ENCODE results near the gene TFF2.

TFF2 gene

DNA sequence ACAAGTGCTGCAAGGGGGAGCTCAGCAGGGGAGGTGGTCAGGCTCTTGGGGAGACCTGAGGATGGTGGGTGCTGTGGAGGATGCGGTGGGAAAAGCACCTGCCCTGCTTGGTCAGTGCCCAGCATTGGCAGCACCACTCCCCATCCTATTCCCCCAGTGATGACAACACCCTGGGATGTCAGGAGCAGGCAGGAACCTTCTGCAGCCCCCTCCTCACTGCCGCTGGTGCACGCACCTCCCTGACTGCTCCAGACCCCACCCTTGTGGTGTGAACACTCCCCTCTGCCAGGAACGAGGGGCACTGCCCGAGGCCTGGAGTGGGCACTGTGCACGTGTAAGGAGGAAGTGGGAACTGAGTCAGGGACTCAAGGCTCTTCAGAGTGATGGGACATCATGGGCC lies 32.5 kb upstream of the TFF2 start:
- no peak for DNase-seq

DNA sequence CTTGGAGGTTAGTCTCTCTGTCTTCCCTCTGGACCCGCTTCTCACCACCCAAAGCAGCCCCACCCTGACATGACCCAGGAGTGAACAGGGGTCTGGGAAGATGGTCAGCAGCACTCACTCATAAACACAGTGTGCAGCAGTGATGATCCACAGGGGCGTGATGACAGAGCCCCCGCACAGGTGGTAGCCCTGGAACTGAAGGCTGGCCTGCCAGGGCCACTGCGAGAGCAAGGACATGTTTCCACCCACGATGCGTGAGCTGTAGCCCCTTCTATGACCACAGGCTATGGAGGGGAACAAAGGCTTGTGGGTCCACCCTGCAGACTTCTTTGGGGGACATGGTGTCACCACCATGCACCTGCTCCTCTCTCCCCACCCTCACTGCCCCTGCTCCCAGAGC lies 32.1 kb upstream of the TFF2 start:
- no peak for DNase-seq

DNA sequence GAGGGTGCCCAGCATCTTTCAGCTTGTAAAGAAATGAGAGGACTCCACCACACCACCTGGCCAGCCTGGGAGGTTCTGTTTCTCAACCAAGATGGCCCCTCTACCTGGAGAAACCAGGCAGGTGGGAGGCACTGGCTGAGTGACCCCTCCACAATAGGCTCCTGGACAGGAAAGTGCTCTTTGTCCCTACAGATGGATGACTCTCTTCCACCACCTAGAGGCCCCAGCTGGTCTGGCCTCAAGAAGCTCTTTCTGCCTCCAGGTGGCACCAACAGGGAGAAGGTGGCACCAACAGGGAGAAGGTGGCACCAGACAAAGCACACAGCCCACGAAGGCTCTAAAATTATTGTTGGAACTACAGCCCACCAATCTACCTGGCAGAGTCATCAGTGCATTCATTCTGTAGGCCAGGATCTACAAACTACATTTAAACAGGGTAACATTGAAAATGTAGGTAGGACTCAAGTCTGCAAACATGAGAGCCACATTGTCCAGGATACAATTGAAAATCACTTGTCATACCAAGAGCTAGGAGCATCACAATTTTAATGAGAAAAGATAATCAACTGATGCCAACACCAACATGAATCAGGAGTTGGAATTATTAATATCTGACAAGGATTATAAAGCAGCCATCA lies 30.7 kb upstream of the TFF2 start:
- DNase-seq = no peak

DNA sequence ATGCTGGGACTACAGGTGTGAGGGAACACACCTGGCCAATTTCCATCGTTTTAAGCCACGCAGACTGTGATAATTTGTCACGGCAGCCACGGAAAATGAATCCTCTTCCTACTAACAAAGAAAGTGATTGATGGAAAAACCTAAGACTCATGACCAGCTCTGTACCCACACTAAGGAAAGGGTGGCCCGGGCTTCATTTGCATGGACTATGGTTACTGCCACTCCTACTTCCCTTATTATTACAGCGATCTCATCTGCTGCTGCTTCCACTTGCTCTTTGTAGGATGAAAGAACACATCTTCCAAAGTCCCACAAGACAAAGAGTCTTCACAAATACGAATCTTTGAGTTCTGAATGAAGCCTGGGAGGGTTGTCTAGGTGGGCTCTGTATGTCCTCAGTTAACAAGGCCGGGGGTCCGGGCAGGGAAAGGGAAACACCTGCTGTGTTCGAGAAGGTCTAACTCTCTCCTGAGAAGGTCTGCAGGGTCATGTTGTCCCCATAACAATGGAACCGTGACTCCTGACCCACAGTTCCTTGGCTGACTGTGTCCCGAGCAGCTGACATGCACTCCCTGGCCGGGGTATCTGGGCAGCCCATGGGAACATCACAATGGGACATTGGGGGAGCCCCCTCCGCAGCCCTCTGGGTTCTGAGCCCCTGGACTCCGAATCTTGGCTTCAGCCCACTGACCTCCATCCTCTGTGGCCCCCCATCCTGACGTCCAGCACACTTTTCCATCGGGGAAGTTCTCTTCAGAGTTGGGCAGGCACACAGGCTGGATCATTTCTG lies 28.8 kb upstream of the TFF2 start:
- no peak for DNase-seq

DNA sequence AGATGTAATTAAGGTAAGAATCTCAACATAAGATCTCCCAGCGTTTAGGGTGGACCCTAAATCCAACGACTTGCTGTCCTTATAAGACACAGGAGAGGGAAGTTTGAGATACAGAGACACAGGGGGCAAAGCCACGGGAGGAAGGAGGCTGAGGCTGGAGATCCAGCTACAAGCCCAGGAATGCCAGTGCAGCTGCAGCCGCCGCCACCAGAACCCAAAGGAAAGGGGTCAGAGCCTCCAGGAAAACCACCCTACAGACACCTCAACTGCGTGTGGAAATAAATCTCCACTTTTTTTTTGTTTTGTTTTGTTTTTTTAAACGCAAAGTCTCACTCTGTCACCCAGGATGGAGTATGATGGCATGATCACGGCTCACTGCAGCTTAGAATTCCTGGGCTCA lies 27.6 kb upstream of the TFF2 start:
- no peak for DNase-seq

DNA sequence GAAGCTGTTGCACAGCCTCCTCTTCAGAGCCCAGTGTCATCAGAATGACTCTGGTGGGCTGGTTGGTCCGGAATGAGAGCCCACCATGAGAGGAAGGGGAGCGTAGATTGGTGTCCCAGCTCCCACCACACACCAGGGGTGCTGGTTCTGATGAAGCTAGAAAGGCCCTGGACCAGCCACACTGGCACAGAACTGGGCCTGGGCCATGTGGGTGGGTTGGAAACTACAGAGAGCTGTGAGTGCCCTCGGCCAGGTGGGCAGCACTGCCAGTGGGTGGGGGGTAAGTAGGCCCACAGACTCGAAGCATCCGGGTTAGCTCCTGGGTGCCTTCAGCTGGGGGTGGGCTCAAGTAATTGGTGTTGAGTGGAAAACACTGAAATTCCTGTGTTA lies 27.2 kb upstream of the TFF2 start:
- DNase-seq = no peak

DNA sequence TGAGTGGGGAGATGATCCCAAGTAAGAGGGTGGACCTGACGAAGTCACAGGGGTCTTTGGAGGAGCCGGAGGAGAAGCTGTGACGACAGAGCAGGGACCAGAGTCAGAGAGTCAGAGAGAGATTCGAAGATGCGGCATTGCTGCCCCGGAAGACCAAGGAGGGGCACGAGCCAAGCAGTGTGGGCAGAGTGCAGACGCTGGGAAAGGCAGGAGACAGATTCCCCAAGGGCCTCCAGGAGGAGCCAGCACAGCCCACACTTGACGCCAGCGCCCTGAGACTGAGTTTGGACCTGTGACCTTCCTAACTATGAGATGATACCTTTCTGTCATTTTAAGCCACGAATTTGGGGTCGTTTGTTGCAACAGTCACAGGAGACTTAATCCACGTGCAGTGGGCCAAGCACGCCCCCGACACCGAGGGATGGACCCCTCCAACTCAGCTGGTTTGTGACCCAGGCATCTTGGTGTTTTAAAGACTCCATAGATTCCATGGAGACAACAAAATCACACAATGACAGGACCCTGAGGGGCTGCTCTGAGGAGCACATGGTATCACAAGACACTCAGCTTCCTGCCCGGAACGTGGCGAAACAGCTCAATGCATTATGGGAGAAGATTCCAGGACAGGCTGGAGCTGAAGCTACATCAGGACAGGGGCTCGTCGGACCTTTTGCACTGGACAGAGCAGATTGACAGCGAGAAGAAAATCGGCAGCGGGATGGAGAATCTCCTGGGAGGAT lies 26.6 kb upstream of the TFF2 start:
- no peak for DNase-seq

DNA sequence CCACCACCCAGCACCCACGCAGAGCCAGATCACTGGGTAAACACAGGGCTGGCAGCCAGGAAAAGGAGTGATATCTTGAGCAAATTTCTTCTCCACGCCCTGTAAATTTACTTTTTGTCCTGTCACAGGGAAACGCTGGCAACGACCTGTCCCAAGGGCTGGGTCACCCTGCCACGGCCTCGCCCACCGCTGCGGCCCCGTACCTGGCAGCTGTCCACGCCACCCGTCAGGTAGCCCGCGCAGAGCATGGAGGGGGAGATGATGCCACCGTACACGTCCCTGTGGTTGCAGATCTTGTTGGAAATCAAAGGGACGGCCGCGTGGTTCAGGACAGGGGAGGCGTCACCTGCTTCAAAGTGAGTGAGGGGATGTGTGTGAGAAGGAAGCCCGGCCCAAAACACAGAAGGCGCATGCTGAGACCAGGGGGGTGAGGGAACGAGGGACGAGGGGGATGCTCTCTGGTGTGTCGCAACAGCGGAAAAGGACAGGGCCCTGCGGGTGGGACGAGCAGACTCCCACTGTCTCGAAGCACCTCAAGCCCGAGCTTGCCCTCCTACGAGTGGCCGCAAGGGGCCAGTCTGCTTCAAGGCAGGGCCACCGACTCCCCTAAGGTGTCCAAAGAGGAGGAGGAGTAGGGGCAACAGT lies 25.7 kb upstream of the TFF2 start:
- DNase-seq = no peak

DNA sequence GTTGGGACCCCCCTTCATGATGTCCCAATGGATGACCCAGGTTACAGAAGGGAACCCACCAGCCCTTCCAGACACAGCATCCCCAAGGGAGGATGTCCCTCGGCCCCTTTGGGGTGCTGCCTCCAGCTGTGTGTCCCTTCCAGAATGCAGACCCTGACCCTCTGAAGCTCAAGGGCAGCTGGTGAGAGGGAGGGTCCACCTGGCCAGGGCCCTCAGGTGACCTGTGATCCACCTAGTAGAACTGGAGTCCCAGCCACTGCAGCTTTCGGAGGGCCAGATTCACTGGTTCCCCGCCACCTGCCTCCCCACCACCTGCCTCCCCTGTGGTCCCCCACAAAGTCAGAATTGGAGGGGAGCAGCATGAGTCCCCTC lies 25.2 kb upstream of the TFF2 start:
- no peak for DNase-seq

DNA sequence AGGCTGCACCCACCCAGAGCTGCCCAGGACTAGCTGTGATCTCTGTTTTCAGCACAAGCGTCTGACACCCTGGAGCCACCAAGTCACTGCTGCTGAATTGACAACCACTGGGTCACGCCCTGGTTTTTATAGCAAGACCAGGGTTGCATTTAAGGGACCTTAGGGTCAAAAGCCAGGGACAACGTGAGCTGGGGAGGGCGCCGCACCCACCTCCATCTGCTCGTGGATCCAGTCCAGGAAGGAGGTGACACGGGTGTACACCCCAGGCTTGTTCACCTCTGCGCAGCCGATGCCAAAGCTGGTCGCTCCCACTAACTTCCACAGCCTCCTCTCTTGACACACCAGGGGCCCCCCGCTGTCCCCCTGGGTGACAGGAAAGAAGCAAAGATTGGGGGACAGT lies 24.7 kb upstream of the TFF2 start:
- DNase-seq = no peak

DNA sequence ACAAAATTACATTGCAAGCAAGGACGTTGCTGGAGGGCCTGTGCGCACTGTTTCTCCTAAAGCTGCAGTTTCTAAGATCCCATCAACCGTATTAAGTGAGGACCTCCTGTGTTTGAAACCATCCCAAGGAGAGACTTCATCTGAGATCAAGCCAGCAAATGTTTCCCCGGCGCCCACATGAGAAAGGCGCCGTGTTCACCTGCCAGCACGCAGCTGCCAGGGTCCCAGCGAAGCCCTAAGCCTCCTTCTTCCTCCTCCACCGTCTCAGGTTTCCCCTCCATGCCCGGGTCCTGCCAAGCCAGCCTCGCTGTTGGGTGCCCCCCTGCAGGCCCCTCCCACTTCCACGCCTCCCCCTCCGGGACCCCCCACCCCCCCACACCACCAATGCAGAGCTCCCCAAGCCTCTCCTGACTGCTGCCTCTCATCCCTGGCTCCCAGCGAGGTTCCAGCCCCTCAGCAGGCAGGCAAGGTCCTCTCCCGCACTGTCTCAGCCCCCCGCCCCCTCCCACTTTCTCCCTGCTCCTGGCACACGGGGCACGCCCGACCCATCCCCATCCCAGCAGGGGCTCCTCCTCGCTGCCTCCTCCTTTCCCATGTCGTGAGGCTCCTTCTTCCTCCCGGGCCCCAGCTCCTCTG lies 24.2 kb upstream of the TFF2 start:
- no peak for DNase-seq

DNA sequence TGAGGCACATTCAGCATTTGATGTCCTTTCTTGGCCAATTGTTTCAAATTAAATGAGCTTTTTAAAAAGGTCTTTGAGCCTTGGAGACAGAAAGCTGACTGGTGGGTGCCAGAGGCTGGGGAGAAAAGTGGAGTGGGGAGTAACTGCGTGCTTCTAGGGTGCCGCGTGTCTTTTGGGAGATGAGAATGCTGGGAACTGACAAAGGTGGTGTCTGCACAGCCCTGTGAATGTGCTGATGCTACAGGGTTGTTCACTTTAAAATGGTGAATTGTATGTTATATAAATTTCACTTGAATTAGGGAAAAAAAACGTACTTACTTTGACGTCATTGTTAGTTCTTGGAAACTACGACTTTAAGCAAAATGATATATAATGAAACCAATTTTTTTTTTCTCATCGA lies 23.7 kb upstream of the TFF2 start:
- no peak for DNase-seq

DNA sequence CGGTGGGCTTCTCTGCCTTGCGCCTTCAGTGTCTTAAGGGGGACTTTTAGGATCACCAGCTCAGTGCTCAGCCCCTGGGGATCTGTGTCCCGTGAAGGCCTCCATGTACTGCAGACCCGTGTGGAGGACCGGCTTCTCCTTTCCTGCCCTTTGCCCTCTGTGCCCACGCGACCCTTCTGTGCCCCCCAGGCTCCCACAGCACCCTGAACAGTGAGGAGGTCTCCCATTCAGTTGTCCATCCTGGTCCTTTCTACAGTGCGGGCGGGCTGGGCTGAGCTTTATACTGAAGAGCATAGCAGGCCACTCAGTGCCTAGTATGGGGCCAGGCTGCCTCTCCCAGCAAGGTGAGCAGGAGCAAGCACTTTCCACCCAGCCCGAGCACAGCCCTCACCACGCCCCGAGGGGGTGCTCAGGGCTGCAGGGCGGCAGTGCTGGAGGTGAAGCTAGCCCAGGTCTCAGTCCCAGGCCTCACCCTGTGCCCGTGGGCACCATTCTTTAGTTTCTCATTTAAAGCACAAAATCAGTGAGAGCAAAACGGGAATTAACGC lies 23.2 kb upstream of the TFF2 start:
- no peak for DNase-seq

DNA sequence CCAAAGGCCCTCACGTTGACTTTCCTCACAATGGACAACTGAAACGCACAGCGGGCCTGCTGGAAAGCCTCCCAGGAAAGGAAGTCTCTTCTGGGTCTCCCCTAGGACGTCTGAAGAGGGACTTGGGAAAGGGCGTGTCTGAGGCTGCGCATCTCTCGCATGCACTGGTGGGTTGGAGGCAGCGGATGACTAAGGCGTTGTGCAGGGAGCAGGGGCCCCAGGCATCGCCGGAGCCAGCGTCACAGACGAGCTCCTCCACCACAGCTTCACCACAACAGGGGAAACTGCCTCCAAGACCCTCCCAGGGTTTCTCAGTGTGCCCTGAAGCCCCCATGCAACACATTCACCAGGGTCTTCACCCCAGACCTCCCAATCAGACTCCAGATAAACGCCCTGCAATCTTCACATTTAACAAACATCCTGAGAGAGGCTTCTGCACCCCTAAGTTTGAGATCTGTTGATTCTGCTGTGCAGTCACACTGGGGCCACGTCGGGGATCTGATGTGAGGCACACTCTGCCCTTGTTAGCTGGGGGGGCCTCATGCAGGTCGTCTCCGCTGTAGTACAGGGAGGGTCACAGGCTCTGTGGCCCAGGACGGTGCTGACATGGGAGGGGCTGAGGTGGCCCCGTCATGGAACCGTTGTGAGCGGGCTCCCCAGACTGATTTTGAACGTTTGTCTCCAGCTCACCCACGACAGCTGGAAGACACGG lies 22.6 kb upstream of the TFF2 start:
- no peak for DNase-seq

DNA sequence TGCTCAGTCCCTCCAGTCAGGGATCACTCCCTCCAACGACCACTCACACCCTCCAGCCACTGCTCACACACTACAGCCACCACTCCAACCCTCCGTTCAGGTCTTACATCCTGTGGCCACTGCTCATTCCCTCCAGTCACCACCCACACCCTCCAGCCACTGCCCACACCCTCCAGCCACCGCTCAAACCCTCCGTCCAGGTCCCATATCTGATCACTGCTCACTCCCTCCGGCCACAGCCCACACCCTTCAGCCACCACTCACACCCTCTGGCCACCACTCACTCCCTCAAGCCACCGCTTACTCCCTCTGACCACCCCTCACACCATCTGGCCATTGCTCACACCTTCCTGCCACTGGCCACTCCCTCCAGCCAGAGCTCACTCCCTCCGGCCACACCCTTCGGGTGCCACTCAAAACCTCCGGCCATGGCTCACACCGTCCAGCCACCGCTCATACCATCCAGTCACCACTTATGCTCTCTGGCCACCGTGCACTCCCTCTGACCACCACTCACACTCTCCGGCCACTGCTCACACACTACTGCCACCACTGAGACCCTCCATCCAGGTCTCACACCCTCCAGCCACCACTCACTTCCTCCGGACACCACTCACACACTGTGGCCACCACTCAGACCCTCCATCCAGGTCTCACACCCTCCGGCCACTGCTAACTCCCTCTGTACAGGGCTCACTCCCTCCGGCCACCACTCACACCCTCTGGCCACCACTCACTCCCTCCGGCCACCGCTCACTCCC lies 20.3 kb upstream of the TFF2 start:
- no peak for DNase-seq

DNA sequence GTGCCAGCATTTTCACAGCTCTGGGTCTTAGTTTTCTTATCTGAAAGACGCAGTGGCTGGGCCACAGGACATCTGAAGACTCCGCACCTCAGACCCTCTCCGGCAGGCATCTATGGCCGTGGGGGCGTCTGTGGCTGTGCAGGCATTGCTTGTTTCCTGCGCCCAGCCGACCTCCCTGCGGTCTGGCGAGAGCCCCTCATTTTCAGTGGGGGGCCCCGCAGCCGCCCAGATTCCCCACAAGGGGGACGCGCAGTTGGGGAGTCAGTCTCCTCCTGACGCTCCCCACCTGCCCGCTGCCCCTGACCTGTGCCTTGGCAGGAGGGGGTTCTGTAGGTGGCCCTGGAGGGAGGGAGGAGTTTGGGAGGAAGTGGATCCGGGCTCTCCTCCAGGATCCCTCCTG lies 19.0 kb upstream of the TFF2 start:
- no peak for DNase-seq

DNA sequence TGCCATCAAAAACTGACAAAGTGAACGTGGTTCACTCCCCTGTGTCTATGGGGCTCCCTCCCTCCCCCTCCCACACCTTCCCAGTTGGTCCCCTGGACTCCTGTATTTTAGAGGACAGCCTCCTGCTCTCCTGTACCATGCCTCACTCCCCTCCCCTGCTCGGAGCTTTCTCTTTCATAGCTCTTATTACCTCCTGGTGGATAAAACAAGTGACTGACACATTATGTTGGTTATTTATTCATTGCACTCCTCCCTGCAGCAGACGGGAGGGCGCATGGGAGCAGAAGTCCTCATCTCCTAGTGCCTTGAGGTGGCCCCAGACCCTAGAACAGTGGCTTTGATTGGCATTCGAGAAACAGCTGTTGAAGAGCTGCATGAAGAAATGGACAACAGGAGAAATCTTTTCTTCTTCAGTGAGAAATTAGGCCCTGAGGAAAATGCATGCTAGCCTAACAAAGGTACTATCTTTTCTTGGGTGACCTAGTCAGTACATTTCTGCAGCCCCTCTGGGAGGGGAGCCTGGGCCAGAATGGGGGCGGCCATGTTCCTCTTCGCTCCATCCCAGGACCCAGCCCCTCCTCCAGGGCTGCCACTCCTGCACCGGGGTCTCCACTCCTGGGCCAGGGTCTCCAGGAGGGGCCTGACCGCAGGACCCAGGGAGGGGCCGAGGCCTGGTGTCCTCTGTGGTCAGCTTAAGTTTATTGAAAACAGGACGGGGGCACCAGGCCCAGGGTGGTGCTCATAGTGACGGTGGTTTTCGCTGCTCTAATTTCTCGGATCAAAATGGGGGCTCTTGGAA lies 16.8 kb upstream of the TFF2 start:
- DNase-seq = no peak

DNA sequence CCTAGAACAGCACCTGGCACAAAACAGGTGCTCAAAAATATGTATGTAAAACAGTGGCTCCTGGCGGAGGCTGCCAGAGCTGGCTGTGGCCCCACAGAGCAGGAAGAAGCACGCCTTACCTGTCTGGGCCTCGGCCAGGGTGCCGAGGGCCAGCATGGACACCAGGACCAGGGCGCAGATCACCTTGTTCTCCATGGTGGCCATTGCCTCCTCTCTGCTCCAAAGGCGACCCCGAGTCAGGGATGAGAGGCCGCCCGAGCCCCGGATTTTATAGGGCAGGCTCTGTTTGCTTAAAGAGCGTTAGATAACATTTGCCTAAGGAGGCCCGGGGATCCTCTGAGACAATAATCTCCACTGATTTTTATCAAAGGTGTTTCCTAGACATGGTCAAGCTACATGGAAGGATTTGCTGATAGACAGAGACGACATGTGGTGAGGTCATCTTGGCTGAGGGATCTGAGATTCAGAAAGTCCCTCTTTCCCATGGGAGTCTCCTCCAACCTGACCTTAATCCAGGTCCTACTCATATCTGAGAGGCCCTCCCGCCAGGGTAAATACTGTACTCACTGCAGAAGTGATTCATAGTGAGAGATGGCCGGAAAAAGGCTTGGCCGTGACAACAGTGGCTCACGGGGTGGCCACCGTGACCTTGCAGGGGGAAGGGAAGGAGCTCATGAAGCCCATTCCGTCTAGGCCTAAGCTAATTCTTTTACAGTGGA lies 15.7 kb upstream of the TFF2 start, which contains the start of gene TFF1:
TFF1 (minus strand) TSS at position 244 of the 719 bp plus-strand sequence; CDS start at position 204, 40 bp downstream.
- DNase-seq = no peak

DNA sequence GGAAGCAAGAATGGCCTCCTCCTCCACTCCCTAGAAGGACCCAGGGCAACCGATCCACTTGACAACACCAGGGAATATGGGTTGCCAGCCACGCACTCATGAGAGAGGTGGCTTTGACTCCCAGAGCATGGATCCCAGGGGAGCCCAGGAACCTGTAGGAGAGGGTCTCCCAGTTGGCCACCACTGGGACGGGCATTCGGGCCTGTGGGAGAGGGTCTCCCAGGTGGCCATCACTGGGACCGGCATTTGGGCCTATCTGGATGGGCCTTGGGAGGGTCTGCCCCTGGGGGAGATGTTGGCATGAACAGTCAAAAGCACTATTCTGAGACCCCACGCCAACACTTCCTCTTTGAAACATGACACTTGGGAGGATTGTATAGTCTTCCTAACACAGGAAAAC lies 15.0 kb upstream of the TFF2 start:
- DNase-seq = no peak

All from GOT3 (cell line).